Suppressor macrophage treated with lipopolysaccharide for 4 hours (primary cell): Measurements from ENCODE around the gene GRK4.
"Not testable (repeated sequence)": the region's sequence is repeated elsewhere in the genome, so short reads cannot be mapped to it uniquely, and the experiment has no call there.

Experiments
- DNase-seq: peaks from one replicate; pipeline ENCODE4 v3.0.0-alpha.2; 2020

Gene GRK4

GRCh38 chr4:2962614-2963174 lies 677 bp upstream of the GRK4 start:
- DNase-seq = peak; percentile 44

DNA sequence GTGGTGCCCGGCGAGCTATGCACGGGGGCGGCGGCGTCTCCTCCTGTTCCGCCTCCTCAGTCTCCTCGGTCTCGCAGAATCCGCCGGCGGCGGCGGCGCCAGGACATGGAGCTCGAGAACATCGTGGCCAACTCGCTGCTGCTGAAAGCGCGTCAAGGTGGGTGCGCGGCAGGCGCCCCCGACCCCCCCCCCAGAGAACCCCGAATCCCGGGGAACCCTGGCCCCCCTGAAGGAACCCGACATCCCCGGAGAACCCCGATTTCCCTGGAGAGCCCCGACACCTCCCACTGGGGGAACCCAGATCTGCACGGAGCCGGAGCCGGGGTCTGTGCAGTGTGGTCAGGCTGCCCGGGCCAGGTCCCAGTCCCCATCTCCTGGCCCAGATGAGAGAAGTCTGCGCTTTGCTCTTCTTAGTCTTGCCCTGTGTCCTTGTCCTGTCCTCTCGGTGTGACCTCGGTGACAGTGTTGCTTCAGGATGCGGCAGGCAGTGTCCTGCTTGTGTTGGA lies 648 bp downstream of the GRK4 start:
- DNase-seq = peak; percentile 12

DNA sequence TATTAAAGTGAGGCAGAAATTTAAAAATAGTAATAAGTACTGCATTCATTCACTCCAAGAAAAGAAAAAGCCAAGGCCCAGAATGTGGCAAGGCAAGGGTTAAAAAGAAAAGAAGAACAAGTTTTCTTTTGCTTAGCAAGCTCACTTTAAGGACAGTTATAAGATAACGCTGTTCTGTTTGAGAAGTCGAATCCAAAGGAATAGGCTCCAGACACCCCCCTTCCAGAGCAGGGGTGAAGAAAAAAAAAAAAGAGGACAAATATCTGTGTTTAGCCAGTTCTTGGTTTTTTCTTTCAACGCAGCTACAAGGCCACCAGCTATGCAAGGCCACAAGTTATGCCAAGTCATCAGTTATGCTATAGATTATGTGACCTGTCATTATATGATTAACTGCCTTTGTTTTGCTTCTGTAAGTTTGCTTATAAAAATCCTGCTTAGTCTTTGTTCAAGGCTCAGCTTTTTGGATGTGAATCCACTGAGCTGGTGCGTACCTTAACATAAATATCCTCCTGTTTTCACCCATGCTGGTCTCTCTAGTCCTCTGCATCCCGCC lies 1.4 kb downstream of the GRK4 start:
- DNase-seq = no peak

- no peak for DNase-seq
Measured at GRCh38 chr4:2965262-2965661, 1.9 kb downstream of the GRK4 start.

DNA sequence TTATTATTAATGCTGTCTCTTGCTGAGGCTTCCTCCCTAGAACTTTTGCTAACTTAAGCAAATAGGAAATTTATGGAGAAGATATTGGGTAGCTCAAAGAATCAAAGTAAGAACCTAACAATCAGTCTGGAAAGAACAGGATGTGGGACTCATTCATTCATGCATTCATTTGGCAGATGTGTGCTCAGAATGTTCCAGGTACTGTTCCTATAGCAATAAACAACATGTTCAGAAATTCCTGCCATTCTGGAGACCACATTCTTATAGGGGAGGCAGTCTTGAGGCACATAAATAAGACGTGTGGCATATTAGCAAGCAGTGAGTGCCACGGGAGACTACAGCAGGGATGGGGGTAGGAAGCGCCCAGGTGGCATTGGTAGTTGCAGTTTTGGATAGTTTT lies 5.0 kb downstream of the GRK4 start:
- no peak for DNase-seq

DNA sequence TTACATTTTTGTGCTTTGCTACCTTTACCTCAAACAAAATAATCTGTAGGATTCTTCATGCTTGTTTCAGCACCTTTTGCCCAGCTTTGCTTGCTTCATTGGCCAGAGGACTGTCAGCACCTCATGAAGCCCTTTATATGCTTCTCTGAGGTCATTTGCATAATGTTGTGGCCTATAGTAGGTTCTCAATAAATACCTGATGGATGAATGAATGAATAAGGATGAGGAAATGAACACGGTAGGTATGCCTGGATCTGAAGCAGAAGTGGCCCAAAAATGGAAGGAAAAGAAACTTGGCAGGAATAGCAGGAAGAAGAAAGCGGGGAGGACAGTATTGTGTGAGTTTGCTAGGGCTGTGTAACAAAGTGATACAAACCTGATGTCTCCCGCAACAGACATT lies 7.9 kb downstream of the GRK4 start:
- DNase-seq = no peak

GRCh38 chr4:2977211-2978088 lies 14.1 kb downstream of the GRK4 start:
- peak; percentile 36 for DNase-seq

- DNase-seq = no peak
Measured at GRCh38 chr4:2981256-2981819, 18.0 kb downstream of the GRK4 start.

- no peak for DNase-seq
Measured at GRCh38 chr4:2982012-2982411, 18.6 kb downstream of the GRK4 start.

GRCh38 chr4:2983715-2984114 lies 20.3 kb downstream of the GRK4 start:
- DNase-seq = not testable (repeated sequence)

DNA sequence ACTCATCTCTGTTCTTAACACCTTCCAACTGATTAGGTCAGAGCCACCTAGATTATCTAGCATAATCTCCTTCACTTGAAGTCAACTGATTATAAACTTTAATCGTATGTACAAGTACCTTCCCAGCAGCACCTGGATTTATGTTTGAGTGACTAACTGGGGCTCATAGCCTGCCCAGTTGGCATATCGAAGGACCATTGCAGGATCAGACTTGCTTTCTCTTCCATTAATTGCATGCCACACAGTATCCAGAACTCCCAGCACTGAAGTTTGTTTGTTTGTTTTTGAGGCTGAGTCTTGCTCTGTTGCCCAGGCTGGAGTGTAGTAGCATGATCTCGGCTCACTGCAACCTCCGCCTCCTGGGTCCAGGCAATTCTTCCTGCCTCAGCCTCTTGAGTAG lies 27.9 kb downstream of the GRK4 start:
- DNase-seq = no peak

DNA sequence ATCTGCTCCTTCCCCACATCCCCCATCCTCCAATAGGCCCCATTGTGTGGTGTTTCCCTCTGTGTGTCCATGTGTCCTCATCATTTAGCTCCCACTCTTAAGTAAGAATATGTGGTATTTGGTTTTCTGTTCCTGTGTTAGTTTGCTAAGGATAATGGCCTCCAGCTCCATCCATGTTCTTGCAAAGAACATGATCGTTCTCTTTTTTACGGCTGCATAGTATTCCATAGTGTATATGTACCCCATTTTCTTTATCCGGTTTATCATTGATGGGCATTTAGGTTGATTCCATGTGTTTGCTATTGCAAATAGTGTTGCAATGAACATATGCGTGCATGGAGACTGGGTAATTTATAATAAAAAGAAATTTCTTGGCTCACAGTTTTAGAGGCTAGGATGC lies 31.5 kb downstream of the GRK4 start:
- DNase-seq = no peak

DNA sequence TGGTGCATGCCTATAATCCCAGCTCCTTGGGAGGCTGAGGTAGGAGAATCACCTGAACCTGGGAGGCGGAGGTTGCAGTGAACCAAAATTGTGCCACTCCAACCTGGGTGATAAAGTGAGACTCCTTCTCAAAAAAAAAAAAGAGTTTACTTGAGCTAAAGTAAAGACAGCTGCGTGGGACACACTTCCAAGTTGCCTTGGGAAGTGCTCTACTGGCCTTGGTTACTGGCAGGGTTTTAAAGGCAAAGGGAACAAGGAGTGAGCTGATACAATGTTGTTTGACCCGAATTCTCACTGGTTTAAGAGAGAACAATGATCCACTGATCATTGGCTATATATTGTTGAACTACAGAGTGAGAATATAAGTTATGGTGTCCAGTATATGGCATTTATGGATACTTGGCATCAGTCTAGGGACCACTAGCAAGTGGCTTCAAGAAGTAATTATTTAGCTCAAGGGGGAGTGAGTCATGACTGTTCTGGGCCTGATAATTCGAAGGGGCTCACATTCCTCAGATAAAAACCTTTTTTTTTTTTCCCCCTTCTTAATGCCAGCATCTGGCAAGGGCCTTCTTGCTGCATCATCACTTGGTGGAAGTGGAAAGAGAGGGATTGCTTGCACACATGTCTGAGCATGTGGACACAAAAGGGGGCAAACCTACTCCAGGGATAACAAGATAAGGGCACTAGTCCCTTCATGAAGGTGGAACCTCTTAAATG lies 32.3 kb downstream of the GRK4 start:
- DNase-seq = no peak

DNA sequence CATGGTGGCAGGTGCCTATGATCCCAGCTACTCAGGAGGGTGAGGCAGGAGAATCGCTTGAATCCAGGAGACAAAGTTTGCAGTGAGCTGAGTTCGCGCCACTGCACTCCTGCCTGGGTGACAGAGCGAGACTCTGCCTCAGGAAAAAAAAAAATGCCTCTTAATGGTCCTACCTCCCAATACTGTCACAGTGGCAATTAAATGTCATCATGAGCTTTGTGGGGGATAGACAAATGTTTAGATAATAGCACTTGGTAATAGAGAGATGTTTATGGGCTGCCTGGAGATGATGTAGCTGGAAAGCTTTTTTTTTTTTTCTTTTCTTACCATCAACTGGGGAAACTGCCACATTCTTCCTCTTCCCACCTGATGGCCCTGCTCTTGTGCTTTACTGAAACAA lies 33.0 kb downstream of the GRK4 start:
- no peak for DNase-seq

DNA sequence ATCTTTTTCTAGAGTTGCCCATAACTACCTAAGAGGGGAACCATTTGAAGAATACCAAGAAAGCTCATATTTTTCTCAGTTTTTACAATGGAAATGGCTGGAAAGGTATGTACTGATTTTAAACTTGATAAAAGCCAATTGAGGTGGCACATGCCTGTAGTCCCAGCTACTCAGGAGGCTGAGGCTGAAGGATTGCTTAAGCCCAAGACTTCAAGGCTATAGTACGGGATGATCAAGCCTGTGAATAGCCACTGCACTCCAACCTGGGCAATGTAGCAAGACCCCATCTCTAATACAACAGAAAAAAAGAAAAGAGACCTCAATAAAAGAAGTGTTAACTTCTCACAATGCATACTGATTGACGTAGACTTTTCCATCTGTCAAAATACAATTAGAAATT lies 44.4 kb downstream of the GRK4 start:
- DNase-seq = no peak

DNA sequence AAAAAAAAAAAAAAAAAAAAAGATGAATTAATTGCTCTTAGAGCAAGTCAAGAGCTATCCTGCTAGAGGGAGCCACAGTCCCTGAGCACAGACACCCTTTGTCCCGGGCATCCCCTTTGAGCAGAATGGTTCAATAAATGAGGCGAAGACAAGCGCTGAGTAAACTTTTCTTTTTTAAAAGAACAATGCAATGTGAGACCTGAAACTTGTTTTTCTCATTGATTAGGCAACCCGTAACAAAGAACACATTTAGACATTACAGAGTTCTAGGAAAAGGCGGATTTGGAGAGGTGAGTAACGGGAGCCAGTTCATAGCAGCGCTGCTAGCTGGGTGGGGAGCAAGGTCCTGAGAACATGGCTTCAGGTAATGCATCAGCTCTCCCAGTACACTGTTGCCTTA lies 46.1 kb downstream of the GRK4 start:
- DNase-seq = no peak

- DNase-seq = no peak
Measured at GRCh38 chr4:3010577-3010976, 47.2 kb downstream of the GRK4 start.

DNA sequence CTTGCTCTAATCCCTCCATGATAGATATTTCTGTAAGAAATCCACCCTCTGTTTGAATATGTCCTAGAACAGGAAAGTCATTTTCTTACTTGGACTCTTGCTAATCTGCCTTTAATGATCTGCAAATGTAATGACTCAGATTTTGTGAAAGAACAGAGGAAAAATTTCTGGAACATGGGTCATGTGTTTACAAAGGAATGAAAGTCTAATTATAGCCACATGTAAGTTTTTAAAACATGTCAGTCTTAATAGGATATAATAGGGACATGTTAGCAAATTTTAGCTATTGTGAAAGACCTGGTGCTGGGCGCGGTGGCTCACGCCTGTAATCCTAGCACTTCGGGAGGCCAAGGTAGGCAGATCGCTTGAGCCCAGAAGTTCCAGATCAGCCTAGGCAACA lies 47.6 kb downstream of the GRK4 start:
- DNase-seq = no peak

- DNase-seq = no peak
Measured at GRCh38 chr4:3011456-3012220, 48.3 kb downstream of the GRK4 start.

DNA sequence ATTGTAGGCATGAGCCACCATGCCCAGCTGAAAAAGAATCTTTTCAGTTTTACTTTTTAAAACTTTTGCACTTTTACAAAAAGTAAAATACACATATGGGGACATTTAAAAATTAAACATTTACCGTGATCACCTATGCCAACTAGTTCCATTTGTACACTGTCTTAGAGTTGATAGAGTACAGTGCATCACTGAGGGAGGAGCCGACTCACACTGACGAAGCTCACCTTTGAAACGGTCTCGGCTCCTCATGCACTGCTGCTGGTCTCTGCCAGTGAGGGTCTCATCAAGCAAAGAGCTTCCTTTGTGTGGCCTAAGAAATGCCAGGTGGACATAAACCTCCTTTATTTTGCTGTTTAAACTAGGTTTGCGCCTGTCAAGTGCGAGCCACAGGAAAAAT lies 50.0 kb downstream of the GRK4 start:
- DNase-seq = no peak

DNA sequence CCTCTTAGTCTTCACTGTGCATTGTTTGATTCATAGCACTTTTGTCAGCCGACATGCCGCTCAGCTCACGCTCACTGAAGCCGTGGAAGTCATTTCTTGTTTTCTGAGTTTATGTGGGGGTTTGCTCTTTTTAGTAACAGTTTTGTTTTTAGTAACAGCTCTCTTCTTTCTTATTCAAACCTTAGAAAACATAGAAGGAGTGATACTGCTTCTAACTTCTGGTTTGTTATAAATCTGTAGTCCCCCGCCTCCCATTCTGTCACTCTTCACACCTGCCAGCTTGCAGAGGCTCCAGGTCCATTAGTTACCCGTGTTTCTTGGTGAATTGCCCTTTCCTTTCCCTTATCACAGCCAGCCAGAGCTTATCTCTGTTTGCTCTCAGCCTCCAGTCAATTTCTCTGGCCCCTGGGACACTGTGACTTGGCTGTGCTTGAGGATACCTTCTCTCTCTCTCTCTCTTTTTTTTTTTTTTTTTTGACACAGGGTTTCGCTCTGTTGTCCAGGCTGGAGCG lies 50.5 kb downstream of the GRK4 start:
- DNase-seq = no peak

GRCh38 chr4:3016961-3017360 lies 53.6 kb downstream of the GRK4 start:
- no peak for DNase-seq
